ENCODE data around the gene EFCAB12. TPM values are rescaled to one million over a fixed set of nuclear protein-coding genes. Genes with fewer than 3 reads are reported as not detected.

The EFCAB12 gene
- total and polyA plus RNA-seq, 2 of the 4 experiments (the other 2 are of a cell fraction) = under 0.01 to 0.17 TPM

- Histone ChIP-seq H3K9me3 (ENCODE audit: control insufficient read depth, insufficient read depth, low read length) (no peaks in the 10 kb centered on the region), H3K18ac (ENCODE audit: low read depth, low read length) (no peak overlapping the region), H3K9ac (ENCODE audit: low read depth, low read length) (no peak overlapping the region), H2AFZ (replicated peaks; ENCODE audit: low read length, poor library complexity) (no peak overlapping the region), H3K4me1 (ENCODE audit: control insufficient read depth, insufficient read depth, low read length) (peaks cover 2% of the 10 kb centered on the region; the same call in 1 of the 2 replicates), H3K27me3 (ENCODE audit: control insufficient read depth, insufficient read depth, low read length) (no peaks in the 10 kb centered on the region), H4K5ac (ENCODE audit: low read depth, low read length) (no peak overlapping the region), H3K23ac (ENCODE audit: low read depth, low read length) (no peak overlapping the region), H3K27ac (ENCODE audit: insufficient read depth, low read length) (no peak overlapping the region), H3K4ac (ENCODE audit: low read depth, low read length) (no peak overlapping the region), H2AK9ac (replicated peaks; ENCODE audit: low read depth, low read length, poor library complexity) (no peak overlapping the region), H4K8ac (ENCODE audit: low read depth in 2 of 2, low read length in 2 of 2) (no peak overlapping the region), H3K14ac (replicated peaks; ENCODE audit: low read depth, low read length) (0 out of 2 replicates have a peak overlapping the region, but pooled peaks have one; percentile 0), H4K20me1 (ENCODE audit: insufficient read depth, low read length) (no peaks in the 10 kb centered on the region), H2BK20ac (ENCODE audit: low read depth, low read length) (no peak overlapping the region), H2BK120ac (ENCODE audit: low read depth, low read length) (no peak overlapping the region), H3K56ac (ENCODE audit: extremely low read depth, insufficient read depth, low read length) (no peak overlapping the region), H2BK5ac (ENCODE audit: low read depth, low read length, poor library complexity, severe bottlenecking) (no peak overlapping the region), H3K4me3 (ENCODE audit: insufficient read depth, low read depth, low read length) (no peak overlapping the region), H3K4me2 (ENCODE audit: low read depth, low read length) (no peak overlapping the region), H4K91ac (ENCODE audit: insufficient read depth, low read depth, low read length) (no peak overlapping the region), H2AK5ac (ENCODE audit: low read depth, low read length) (no peak overlapping the region), H2BK15ac (ENCODE audit: low read depth, low read length) (no peak overlapping the region), H3K36me3 (ENCODE audit: control insufficient read depth, insufficient read depth, low read length) (peaks cover 12% of the 10 kb centered on the region), H3K9me1 (ENCODE audit: insufficient read depth, low read length) (peaks cover 15% of the 10 kb centered on the region), H3K79me1 (ENCODE audit: low read depth in 1 of 2, low read length in 2 of 2) (peaks cover 0 to 8% of the 10 kb centered on the region in 2 experiments; a peak in 1 of 4 replicates)
- dilution Hi-C loops (cut with HindIII; ENCODE audit: low sequenced_read_pairs, unreplicated experiment) (no loop called here), in situ Hi-C loops (cut with MboI; ENCODE audit: low sequenced_read_pairs) (no loop called here), intact Hi-C loops (cut with micrococcal nuclease) (no loop called here)
- no TSS peak for BruUV-seq (replicated peaks)
- whole genome bisulfite sequencing, 2 experiments (ENCODE audit: extremely low coverage in 2 of 2, insufficient read length in 1 of 2) = 86% methylated on average over 1 of the region's 4 CpGs; no CpG with 5 or more reads in 1 of the 2 experiments
- ChIA-PET POLR2A (ENCODE audit: unreplicated experiment) (no interaction called here), CTCF (interaction anchor here (2.2 kb wide), 1 partner anchor 17 kb away, joined by 7 read pairs; no protein-coding TSS in a partner anchor)
- DNase-seq (no peak), ATAC-seq (ENCODE audit: low read depth) (peak; percentile 51)
- TF ChIP-seq MXI1 (IDR thresholded peaks at IDR 0.05; ENCODE audit: borderline replicate concordance, low read depth, low read length) (no peak), CTCF (conservative IDR thresholded peaks at IDR 0.05; ENCODE audit: low read depth, low read length) (no peak), NFE2L2 (IDR thresholded peaks at IDR 0.05; ENCODE audit: low read depth, low read length) (no peak), MAFK (IDR thresholded peaks at IDR 0.05; ENCODE audit: low read depth, low read length) (no peak), ELK1 (IDR thresholded peaks at IDR 0.05; ENCODE audit: borderline replicate concordance, low read depth, low read length) (no peak), MAZ (IDR thresholded peaks at IDR 0.05; ENCODE audit: borderline replicate concordance, low read depth, low read length) (no peak), RCOR1 (IDR thresholded peaks at IDR 0.05; ENCODE audit: insufficient replicate concordance, low read length) (no peak), BHLHE40 (IDR thresholded peaks at IDR 0.05; ENCODE audit: low read depth, low read length) (no peak), SMC3 (IDR thresholded peaks at IDR 0.05; ENCODE audit: low read depth, low read length) (no peak), RFX5 (IDR thresholded peaks at IDR 0.05; ENCODE audit: low read depth, low read length) (no peak), CHD1 (IDR thresholded peaks at IDR 0.05; ENCODE audit: low read depth, low read length) (no peak), RAD21 (IDR thresholded peaks at IDR 0.05; ENCODE audit: low read length) (no peak), FOS (IDR thresholded peaks at IDR 0.05; ENCODE audit: low read depth, low read length) (no peak), USF2 (IDR thresholded peaks at IDR 0.05; ENCODE audit: low read depth, low read length) (no peak), POLR2A (IDR thresholded peaks at IDR 0.05; ENCODE audit: low read depth, low read length) (no peak), CEBPB (IDR thresholded peaks at IDR 0.05; ENCODE audit: low read depth, low read length) (no peak)
These were observed 44.8 kb upstream of the EFCAB12 start for GRCh38 chr3:129473067-129473768.
